ENCODE data around the gene SETBP1. TPM values are rescaled to one million over a fixed set of nuclear protein-coding genes. Genes with fewer than 3 reads are reported as not detected.

Gene SETBP1
- polyA plus RNA-seq, 6 donors from 2014 or later: 6.0 to 20.2 (median 10.0) TPM

DNA sequence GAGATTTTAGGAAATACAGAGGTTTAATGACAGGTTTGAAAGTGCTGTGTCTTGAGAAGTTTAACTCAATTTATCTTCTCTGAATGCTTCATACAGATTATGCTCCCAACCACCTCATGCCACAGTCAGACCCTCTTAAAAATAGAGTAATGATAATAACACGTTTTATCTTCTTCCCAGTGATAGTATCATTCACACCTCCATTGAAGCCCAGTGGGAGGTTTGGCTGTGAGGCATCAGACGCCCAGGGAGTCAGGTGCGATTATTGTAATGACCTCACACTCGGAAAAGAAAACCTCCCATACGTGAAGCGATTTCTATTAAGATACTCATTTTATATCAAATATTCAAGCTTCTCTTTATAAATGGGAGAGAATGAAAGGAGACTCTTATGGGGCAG is 366.3 kb downstream of the SETBP1 start:
- no peak for DNase-seq
- H3K27ac Mint-ChIP-seq: peak overlapping the region in 1 of 6 donors; percentile 88
- peaks cover 8 to 15% (median 10%) of the 10 kb centered on the region in 3 donors for H3K4me1 Mint-ChIP-seq
- no peaks in the 10 kb centered on the region for H3K27me3 Mint-ChIP-seq
- peaks cover 0 to 3% (median 0%) of the 10 kb centered on the region in 7 donors for H3K9me3 Mint-ChIP-seq
- H3K4me3 Mint-ChIP-seq: no peak overlapping the region
- H3K36me3 Mint-ChIP-seq: peaks cover 36 to 46% of the 10 kb centered on the region in 2 donors
- no peak for ATAC-seq (ENCODE audit: low read depth in 2 of 2)

GRCh38 chr18:45049578-45050319 is 369.1 kb downstream of the SETBP1 start:
- Mint-ChIP-seq H3K9me3 (peaks cover 0 to 3% (median 0%) of the 10 kb centered on the region in 7 donors), H3K4me1 (peaks cover 9 to 10% (median 9%) of the 10 kb centered on the region in 3 donors), H3K27ac (peak overlapping the region in 2 of 6 donors; percentile 20 to 38), H3K27me3 (no peaks in the 10 kb centered on the region), H3K4me3 (no peak overlapping the region), H3K36me3 (peaks cover 33 to 51% of the 10 kb centered on the region in 2 donors)
- DNase-seq: no peak
- ATAC-seq (ENCODE audit: low read depth in 2 of 2): no peak

GRCh38 chr18:45050712-45051601 is 370.3 kb downstream of the SETBP1 start:
- Mint-ChIP-seq H3K27ac (peak overlapping the region in 2 of 6 donors; percentile 28 to 31), H3K9me3 (peaks cover 0 to 3% (median 0%) of the 10 kb centered on the region in 7 donors), H3K27me3 (no peaks in the 10 kb centered on the region), H3K4me3 (no peak overlapping the region), H3K36me3 (peaks cover 27 to 47% of the 10 kb centered on the region in 2 donors), H3K4me1 (peaks cover 7 to 10% (median 9%) of the 10 kb centered on the region in 3 donors)
- ATAC-seq (ENCODE audit: low read depth in 2 of 2) (no peak), DNase-seq (no peak)

GRCh38 chr18:45054636-45055035 is 373.9 kb downstream of the SETBP1 start:
- Mint-ChIP-seq H3K9me3 (peaks cover 0 to 4% (median 0%) of the 10 kb centered on the region in 7 donors), H3K27ac (peak overlapping the region in 2 of 6 donors; percentile 39 to 58), H3K4me3 (no peak overlapping the region), H3K36me3 (peaks cover 15 to 28% of the 10 kb centered on the region in 2 donors), H3K27me3 (no peaks in the 10 kb centered on the region), H3K4me1 (peaks cover 0 to 9% (median 7%) of the 10 kb centered on the region in 3 donors)
- no peak for DNase-seq
- ATAC-seq (ENCODE audit: low read depth in 2 of 2): no peak

DNA sequence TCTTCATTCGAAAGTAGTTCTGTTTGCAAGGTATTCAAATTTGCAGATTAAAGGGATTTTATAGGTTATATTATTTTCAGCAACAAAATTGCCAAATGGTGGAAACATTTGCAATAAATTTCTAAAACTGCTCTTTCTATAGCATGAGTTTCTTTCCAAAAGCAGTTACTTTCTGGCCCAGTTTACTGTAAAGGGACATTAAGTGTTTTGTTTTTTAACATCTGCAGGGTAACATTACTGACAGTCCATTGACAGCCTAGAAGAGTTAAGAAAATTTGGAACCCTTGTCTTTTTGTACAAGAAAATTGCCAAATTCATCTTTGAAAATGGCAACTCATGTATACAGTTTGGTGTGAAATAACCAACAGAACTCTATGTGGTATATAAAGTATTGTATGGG is 375.1 kb downstream of the SETBP1 start:
- peaks cover 0 to 4% (median 0%) of the 10 kb centered on the region in 7 donors for H3K9me3 Mint-ChIP-seq
- DNase-seq (no peak), ATAC-seq (ENCODE audit: low read depth in 2 of 2) (no peak)
- H3K27ac Mint-ChIP-seq: no peak overlapping the region
- peaks cover 0 to 9% (median 3%) of the 10 kb centered on the region in 3 donors for H3K4me1 Mint-ChIP-seq
- no peaks in the 10 kb centered on the region for H3K27me3 Mint-ChIP-seq
- H3K36me3 Mint-ChIP-seq: peaks cover 17 to 28% of the 10 kb centered on the region in 2 donors
- no peak overlapping the region for H3K4me3 Mint-ChIP-seq

- Mint-ChIP-seq H3K4me1 (peaks cover 0 to 9% (median 1%) of the 10 kb centered on the region in 3 donors), H3K27ac (peak overlapping the region in 5 of 6 donors; percentile 36 to 81 (median 71)), H3K27me3 (no peaks in the 10 kb centered on the region), H3K4me3 (no peak overlapping the region), H3K9me3 (peaks cover 0 to 4% (median 0%) of the 10 kb centered on the region in 7 donors), H3K36me3 (peaks cover 22 to 33% of the 10 kb centered on the region in 2 donors)
- ATAC-seq (ENCODE audit: low read depth in 2 of 2): no peak
- no peak for DNase-seq
These were observed 376.2 kb downstream of the SETBP1 start for GRCh38 chr18:45056926-45057325.

DNA sequence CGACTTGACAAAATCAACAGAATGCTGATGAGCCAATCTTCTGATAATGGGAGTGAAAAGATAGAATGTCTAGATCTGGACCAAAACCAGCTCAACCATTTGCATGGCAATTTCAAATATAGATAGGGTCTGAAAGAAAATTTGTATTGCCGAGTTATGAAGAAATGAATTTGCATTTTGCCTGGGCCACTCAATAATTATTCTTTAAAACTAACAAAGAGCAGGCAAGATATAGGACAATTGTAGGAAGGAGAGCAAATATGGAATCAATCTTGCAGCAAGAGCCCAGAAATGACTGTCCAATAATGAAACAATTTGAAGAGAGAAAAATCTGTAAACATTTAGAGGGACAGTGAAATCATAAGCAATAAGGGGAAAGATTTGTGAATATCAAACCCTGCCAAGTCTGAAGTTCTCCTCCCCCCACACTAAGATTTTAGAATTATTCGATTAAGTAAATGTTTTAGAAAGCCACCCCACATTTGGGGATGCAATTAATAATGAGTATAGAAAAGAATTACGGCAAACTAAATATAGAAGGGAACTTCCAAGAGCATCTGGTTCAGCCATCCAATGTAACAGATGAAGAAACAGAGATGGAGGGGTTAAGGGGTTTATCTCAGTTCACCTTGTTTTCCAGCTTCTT is 377.4 kb downstream of the SETBP1 start:
- Mint-ChIP-seq H3K27ac (peak overlapping the region in 4 of 6 donors; percentile 45 to 74 (median 59)), H3K36me3 (peaks cover 33 to 37% of the 10 kb centered on the region in 2 donors)

DNA sequence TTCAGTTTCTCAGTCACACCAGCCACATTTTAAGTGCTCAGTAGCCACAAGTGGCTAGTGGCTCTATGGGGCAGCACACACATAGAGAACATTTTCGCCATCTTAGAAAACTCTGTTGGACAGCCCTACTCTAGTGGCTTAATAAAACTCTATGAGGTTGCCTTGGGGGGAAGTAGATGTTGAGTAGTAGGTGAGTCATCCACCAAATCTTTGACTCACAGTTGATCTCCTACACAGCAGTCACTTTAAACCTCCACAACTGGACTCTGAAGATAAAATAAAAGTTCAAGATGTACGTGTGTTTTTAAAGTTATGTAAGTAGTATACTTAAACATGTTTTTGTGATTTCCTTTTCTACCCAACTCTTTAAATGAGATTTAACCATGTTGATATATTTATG is 379.0 kb downstream of the SETBP1 start:
- H3K4me1 Mint-ChIP-seq: peaks cover 0 to 9% (median 0%) of the 10 kb centered on the region in 3 donors
- no peak overlapping the region for H3K4me3 Mint-ChIP-seq
- ATAC-seq (ENCODE audit: low read depth in 2 of 2) (no peak), DNase-seq (no peak)
- peak overlapping the region in 2 of 6 donors; percentile 1 to 4 for H3K27ac Mint-ChIP-seq
- H3K27me3 Mint-ChIP-seq: no peaks in the 10 kb centered on the region
- H3K36me3 Mint-ChIP-seq: peaks cover 40 to 42% of the 10 kb centered on the region in 2 donors
- peaks cover 0 to 14% (median 0%) of the 10 kb centered on the region in 7 donors for H3K9me3 Mint-ChIP-seq

More for the DNA sequence above, 377.4 kb downstream of the SETBP1 start:
- Mint-ChIP-seq H3K9me3 (peaks cover 0 to 9% (median 0%) of the 10 kb centered on the region in 7 donors), H3K27me3 (no peaks in the 10 kb centered on the region), H3K4me1 (peaks cover 0 to 9% (median 0%) of the 10 kb centered on the region in 3 donors), H3K4me3 (no peak overlapping the region)
- ATAC-seq (ENCODE audit: low read depth in 2 of 2) (no peak), DNase-seq (no peak)

DNA sequence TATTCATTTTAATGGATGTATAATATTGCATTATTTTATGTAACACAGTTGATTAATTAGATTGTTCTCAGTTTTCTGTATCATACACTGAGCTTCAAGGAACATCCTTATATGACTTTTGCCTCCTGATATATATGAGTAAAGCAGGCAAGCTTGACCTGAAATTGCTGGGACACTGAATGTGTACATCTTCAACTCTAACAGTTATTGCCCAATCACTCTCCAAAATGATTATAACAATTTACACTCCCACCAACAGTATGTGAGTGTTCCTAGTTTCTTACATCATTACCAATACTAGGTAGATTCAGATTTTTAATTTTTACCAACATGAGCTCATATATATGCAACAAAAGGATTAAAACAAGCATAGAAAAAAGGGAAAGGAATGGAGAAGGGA is 379.4 kb downstream of the SETBP1 start:
- Mint-ChIP-seq H3K27ac (peak overlapping the region in 2 of 6 donors; percentile 47 to 62), H3K27me3 (no peaks in the 10 kb centered on the region), H3K36me3 (peaks cover 40 to 42% of the 10 kb centered on the region in 2 donors), H3K9me3 (peaks cover 0 to 14% (median 0%) of the 10 kb centered on the region in 7 donors), H3K4me1 (peaks cover 0 to 9% (median 3%) of the 10 kb centered on the region in 3 donors), H3K4me3 (no peak overlapping the region)
- ATAC-seq (ENCODE audit: low read depth in 2 of 2) (no peak), DNase-seq (no peak)

DNA sequence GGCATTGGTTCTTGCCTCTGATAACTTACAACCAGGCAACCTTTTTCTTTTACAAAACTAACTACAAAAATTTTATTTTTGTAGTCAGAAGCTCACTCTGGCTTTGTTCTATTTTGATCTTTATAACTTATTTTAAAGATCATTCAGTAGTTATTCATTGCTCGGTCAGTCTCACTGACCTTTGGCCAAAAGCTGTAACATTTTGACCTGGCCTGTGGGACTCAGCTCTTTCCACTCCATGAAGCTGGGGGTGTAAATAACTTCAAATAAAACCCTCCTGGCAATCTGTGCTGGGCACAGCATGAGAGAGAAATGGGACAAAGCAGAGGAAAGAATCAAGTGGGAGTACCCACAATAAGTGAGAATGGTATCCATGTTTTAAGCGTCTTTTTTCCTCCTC is 380.7 kb downstream of the SETBP1 start:
- Mint-ChIP-seq H3K36me3 (peaks cover 42 to 47% of the 10 kb centered on the region in 2 donors), H3K27me3 (no peaks in the 10 kb centered on the region), H3K9me3 (peaks cover 0 to 14% (median 0%) of the 10 kb centered on the region in 7 donors), H3K4me3 (no peak overlapping the region), H3K27ac (peak overlapping the region in 3 of 6 donors; percentile 49 to 81 (median 67)), H3K4me1 (peaks cover 9 to 15% (median 14%) of the 10 kb centered on the region in 3 donors)
- DNase-seq (no peak), ATAC-seq (ENCODE audit: low read depth in 2 of 2) (no peak)

GRCh38 chr18:45063246-45064038 is 382.8 kb downstream of the SETBP1 start:
- peaks cover 0 to 14% (median 0%) of the 10 kb centered on the region in 7 donors for H3K9me3 Mint-ChIP-seq
- no peaks in the 10 kb centered on the region for H3K27me3 Mint-ChIP-seq
- no peak overlapping the region for H3K27ac Mint-ChIP-seq
- no peak for ATAC-seq (ENCODE audit: low read depth in 2 of 2)
- H3K36me3 Mint-ChIP-seq: peaks cover 33 to 47% of the 10 kb centered on the region in 2 donors
- peaks cover 18 to 24% (median 22%) of the 10 kb centered on the region in 3 donors for H3K4me1 Mint-ChIP-seq
- no peak for DNase-seq
- H3K4me3 Mint-ChIP-seq: no peak overlapping the region

DNA sequence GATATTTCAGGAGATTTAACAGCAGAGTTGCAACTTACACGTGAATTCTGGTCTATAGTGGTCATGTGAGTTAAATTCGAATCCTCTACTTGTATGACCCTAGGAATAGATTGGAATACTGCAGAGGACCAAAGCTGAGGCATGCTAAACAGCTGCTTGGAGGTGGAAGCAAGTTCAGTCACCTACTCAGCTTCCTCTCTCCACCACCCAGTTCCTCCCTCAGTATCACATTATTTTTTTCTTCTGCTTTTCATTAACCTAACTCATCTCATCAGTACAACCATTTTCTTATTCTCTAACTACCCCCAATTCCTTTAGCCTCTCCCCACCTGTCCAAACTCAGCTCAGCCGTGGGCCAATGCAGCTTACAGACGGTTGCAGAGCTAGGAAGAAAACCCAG is 385.5 kb downstream of the SETBP1 start:
- peaks cover 25 to 46% of the 10 kb centered on the region in 2 donors for H3K36me3 Mint-ChIP-seq
- no peaks in the 10 kb centered on the region for H3K27me3 Mint-ChIP-seq
- peaks cover 0 to 14% (median 0%) of the 10 kb centered on the region in 7 donors for H3K9me3 Mint-ChIP-seq
- H3K27ac Mint-ChIP-seq: peak overlapping the region in 2 of 6 donors; percentile 48 to 90
- DNase-seq (no peak), ATAC-seq (ENCODE audit: low read depth in 2 of 2) (peak; percentile 51 to 58)
- H3K4me1 Mint-ChIP-seq: peaks cover 18 to 28% (median 24%) of the 10 kb centered on the region in 3 donors
- peak overlapping the region in 5 of 8 donors; percentile 22 to 59 (median 33) for H3K4me3 Mint-ChIP-seq

All from naive B cell (primary cell).